Measurements from ENCODE around the gene DHX58.
"Not testable (repeated sequence)": the region's sequence is repeated elsewhere in the genome, so short reads cannot be mapped to it uniquely, and the experiment has no call there.

The DHX58 gene

DNA sequence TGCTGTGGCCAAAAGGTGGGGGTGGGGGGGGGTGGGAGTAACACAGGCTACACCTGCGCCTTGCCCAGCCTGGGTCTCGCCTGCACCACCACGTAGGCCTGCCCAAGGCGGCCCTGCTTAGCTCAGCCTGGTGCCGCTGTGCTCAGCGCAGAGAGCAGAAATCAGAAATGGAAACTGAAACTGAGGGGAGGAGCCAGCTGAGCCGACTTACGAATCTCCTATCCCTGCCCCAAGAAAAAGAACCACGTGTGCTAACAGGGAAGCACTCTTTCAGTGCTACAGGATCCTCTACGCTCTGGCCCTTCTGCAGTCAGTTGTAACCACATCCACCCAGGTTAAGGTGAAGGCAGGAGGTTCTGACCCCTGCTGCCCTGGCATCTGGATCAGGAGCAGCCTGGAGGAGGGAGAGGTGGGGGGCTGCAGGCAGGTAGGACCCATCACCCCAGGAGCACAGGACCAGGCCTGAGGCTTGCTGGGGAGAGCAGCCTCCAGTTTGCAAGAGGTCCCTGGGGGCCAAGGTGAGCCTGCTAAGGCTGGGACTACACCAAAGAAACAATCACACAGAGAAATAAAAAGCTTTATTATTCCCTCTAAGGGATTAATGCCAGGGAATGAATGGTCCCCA, at the start of gene DHX58:
DHX58 (minus strand) TSS at position 163 of the 625 bp plus-strand sequence. CDS start 822 bp downstream, outside the sequence.
- peak; percentile 61 to 83 (median 75) for DNase-seq

DNA sequence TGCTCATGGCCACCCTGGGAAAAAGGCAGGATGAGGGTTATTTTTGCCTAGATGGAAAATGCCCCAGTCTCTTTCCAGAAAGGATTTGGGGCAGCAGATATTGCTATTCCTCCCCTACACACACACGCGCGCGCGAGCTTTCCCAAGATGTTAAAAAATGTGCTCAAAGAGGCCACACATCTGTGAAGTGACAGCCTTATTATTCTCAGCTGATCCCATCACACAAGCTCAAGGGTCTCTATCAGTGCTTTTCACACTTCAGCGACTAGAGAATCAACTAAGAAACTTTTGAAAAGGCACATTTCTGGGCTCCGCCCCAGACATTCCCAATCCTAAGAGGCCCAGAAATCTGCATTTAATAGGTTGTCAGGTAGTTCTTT, 48.0 kb upstream of the DHX58 start:
- no peak for DNase-seq

DNA sequence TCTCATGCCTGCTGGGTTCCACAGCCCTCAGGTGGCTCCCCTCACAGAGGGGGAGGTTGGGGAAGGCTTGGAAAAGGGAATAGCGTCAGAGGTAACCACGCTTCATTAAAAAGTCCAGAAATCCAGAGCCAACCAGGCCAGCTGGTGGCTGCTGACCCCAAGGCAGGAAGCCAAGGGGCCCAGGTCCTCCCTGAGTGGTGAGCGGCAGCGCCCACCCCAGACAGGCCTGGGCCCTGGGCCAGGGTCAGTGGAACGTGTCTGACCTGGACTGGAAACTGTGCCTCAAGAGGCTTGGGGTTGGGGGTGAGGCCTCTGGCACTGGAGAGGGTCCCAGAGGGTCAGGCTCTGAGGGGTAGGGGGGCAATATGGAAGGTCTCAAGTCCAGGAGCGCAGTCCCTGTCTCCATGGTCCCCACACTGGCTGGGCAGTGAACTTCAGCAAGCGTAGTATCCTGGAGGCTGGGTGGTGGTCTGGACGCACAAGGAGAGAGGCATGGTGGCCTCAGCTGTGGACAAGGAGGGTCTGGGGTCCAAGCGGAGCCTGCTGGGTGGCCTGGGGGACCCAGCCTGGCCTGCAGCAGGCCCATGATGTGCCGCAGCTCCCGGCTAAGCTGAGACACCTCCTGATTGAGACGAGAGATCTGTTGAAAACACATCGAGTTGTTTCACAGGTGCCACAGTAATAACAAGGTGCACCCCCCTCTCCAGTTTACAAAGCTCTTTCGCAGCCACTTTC, 47.4 kb upstream of the DHX58 start:
- no peak for DNase-seq

DNA sequence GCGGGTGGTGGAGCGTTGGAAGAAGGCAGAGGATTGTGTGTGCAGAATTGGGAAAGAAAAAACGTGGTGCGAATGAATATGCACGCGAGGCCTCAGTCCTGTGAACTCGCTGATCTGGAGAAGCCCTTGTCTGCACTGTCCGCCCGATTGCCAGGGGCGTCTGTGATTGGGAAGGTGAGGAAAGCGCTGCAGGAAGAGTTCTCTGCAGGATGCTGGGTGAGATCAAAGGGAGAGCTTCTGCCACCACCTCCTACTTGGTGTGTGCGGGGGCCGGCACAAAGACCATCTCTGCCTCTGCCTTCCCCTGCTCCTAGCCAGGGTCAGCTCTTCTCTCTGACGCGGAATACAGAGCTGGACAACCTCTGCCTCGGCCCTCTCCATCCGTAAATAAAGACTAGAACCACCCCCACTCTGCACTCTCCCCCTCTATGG, 43.1 kb upstream of the DHX58 start:
- DNase-seq: no peak

DNA sequence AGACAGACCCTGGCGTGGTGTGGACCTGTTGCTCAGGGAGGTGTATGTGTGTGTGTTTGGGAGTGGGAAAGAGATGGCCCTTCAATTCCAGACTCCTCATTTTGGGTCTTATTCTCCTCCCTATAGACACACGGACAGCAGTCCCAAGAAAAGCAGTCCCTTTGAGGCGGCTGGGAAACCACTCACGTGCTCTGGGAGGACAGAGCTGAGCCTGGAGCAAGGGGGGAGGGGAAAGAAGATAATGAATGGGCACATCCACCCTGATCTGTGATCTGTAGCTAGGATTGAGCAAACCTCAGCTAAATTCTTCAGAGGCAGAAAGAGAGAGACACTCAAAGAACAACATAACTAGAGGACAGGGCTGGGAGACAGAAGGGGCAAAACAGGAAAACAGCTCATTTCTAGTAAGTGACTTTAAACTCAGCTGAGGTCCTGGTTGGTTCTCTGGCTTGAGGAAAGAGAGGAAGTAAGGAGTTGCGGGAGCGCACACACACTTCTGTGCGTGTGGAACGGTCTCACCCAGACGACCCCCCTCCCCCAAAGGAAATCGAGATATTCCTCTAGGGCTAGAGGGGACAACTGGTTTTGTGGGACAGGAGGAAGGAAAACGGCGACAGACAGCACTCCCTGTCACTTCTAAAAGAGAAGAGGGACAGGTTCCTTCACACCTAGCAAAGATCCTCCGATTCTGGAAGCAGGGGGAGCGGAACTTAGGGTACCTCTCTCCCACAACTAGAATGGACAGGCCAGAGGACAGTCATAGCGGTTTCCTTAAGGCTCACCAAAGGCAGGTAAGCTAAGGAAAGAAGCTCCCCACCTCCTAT, 41.6 kb upstream of the DHX58 start:
- DNase-seq: no peak

DNA sequence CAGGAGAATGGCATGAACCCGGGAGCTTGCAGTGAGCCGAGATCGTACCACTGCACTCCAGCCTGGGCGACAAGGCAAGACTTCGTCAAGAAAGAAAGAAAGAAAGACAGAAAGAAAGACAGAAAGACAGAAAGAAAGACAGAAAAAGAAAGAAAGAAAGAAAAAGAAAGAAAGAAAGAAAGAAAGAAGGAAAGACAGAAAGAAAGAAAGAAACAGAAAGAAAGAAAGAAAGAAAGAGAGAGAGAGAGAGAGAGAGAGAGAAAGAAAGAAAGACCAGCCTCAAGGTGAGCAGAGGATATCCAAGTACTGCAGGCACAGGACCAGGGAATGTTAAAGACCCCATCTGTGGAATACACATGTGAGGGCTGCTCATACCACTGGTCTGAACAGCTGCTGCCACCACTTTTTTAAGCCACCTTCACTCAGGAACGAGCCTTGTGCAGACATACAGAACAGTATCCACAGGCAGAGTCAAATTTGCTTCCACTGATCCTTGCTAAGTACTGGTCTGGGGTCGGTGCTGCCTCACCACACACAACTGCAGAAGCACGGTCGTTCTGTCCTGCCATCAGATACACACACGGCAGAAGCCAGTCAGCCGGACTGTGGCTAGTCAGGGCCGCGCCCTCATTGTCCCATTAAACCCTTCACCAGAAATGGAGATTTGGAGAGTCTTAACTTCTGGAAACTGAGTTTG, 34.5 kb upstream of the DHX58 start:
- no peak for DNase-seq

DNA sequence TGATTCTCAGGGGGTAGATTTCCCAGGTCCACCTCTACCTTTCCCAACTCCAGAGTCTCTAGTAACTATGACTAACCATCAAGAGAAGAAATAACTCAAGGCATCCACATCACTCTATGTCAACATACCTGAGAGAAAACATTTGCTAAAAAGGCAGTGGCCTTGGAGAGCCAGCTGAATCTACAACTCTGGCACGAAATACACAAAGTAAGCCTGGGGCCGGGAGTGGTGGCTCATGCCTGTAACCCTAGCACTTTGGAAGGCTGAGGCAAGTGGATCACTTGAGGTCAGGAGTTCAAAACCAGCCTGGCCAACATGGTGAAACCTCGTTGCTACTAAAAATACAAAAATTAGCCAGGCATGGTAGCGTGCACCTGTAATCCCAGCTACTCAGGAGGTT, 30.6 kb upstream of the DHX58 start:
- DNase-seq: not testable (repeated sequence)

DNA sequence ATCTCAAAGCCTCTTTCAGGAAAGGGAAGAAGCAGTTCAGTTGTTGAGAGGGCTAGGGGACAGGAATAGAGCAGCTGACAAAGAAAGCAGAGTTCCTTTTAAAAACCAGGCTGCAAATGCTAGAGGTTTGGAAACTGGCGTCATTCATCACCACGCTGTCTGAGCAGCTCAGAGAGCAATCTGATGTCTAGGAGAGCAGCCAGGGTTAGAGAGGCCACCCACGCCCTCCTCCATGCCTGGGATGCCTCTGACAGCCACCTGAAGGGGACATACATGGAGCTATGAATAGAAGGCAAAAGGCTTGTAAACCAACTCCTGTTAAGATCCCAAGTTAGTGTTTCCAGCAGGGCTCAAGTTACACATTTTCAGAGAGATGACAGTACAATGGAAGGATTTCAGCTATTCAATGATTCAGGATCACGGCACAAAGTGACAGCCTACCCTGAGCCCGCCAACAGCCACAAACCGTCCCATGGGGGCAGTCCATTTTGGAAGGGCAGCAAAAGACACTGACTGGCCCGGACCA, 29.9 kb upstream of the DHX58 start:
- no peak for DNase-seq

DNA sequence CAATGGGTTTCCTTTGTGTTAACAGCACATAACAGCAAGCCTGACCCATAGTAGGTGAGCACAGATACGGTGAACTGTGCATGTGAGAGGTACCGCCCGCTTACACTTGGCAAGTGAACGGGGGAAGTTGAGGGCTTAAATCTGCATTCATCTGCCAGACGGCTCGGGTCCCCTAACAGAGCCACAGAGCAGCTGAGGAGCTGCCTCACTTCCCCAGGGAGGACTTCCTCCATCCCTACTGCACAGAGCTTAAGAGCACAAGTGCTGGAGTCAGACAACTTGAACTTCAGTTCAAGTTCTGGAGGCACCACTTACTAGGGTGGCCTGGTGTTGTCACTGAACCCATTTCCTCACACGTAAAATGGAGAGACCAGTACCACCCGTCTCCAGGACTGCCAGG, 28.9 kb upstream of the DHX58 start:
- no peak for DNase-seq

DNA sequence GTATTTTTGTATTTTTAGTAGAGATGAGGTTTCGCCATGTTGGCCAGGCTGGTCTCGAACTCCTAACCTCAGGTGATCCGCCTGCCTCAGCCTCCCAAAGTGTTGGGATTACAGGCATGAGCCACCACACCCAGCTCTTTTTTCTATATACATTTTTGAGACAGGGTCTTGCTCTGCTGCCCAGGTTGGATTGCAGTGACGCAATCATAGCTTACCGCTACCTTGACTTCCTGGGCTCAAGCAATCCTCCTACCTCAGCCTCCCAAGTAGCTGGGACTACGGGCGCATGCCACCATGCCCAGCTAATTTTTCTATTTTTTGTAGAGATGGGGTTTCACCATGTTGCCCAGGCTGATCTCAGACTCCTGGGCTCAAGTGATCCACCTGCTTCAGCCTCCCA, 28.2 kb upstream of the DHX58 start:
- DNase-seq: not testable (repeated sequence)

DNA sequence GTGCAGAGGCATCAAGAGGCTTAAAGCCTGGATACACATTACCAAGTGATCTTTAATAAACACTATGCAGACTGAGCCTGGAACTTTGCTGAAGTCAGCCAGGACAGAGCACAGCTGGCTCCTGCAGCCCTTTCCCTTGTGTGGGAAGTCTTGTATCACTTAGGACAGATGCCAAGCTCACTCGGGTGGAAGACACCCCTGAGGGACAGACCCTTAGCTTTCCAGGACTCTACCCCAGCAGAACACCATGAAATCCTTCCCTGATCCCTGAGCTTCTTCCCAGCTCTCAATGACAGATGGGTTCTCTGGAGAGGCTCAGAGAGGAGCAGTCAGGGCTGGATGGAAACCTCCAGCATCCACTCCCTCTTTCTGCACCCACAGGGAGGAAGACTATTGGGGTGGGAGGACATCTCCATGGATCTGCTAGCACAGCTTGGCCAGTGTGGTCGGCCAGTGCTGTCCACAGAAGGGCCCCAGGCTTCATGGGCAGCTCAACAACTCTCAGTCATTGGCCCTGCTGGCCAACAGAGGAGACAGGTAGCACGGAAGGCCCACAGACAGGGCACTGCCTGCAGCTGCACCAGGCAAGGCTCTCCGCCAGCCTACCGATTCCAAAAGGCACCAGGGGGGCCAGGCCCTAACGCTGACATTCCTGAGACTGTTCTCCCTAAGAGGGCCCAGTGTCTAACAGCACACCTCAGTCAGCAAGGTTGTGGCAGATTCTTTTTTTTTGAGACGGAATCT, 26.4 kb upstream of the DHX58 start:
- no peak for DNase-seq

DNA sequence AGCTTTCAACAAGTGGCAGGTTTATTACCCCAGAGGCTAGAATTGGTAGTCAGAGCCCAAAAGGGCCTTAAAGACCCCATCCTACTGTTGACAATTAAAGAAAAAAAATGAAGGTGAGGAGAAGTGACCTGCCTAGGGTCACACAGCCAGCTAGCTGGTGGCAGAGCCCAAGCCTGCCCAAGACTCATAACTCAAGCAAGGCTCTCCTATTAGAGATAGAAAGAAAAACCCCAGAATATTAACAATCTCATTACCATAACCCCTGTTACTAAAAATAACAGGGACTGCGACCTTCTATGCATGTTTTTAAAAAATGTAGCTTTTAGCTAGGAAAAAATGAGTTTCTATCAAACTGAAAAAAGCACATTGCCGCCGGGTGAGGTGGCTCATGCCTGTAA, 24.1 kb upstream of the DHX58 start:
- no peak for DNase-seq

DNA sequence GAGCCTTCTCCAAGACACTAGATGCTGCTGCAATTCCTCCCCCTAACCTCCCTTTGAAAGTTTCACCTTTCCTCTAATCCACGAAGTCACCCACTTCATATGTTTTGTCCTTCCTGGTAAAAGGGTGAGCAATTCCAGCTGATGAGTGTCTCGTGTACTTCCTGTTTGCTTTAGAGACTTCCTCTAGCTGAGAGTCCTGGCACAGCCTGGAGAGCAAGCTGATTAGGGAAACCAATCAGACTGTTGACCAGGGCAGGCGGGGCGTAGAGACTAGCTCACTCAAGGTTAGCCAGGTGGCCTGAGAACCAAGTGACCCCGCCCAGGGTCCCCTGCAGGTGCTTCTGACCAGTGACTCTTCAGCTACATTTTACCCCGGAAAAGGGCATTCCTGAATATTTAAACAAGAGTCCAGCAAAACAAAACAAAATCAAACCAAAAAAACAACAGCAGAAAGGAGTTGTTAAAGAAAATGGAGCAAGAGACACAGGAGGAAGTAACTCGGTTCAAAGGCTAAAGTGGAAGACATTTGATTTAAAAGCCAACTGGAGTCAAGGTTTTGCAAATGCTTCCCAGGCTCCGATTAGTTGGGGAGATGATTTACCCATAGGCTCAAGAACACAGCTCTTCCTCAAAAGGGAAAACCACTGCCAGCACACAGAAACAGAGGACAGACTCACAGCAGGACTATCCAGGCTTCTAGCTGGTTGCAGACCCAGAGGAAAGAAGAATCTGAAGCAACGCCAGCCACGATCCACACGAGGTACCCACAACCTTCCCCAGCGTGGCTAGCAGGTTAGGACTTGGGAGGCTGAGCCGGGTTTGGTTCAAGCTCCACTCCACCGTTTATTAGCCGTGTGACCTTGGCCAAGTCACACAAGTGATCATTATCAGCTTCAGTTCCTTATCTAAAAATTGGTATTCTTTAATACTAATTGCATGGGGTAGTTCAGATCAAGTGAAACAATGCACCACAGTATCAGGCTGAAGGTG, 23.4 kb upstream of the DHX58 start:
- DNase-seq: no peak

DNA sequence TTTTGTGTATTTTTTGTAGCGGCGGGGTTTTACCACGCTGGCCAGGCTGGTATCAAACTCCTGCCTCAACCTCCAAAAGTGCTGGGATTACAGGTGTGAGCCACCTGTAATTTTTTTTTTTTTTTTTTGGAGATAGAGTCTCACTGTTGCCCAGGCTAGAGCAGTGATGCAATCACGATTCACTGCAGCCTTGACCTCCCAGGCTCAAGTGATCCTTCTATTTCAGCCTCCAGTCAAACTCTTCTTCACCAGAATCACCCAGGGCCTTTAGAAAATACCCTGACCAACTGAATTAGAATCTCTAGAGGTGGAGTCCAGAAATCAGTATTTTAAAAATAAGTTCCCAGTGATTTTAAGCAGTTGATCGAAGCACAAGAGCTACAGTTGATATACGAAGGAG, 22.6 kb upstream of the DHX58 start:
- no peak for DNase-seq

DNA sequence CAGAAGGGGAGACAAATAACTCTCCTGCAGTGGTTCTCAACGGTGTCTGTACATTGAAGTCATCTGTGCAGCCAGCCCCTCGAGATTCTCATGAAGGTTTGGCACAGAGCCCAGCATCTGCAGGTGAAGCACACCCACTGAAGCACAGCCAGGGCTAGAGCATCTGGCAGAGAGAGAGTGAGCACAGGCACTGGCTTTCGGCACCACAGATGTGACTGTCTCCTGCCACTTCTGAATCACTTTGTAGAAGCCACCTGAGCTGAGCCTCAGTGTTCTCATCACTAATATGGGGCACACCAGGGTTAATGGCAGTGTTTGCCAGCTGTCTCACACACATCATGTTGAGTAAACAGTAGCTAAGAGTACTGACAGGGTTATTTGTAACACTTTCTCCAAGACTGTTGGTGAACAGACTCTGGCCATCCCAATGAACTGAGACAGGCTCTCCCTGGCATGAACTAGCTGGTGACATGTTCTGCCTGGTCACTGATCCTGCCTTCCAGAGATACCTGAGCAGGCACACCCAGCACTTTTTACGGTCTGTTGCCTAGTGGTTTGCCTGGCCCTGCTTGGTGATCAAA, 21.0 kb upstream of the DHX58 start:
- peak in 3 of 6 experiments; percentile 26 to 48 (median 34) for DNase-seq

DNA sequence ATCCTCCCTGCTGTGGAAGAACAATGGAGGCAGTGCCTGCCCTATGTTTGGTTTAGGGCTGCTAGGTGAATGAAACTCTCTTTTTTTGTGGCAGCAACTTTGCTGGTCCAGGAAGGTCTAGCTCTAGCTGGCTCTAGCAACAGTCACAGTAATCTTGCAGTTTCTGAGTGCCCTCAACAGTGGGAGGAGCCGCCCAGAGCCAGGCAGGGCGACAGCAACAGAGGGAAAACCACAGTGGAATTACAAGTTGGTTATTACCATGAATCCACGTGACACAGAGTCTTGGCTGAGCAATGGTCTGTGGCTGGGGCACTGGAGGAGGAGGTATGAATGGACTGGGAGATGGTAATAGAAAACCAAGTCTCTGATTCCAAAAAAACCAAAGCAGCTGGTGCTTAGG, 20.4 kb upstream of the DHX58 start:
- DNase-seq: no peak

DNA sequence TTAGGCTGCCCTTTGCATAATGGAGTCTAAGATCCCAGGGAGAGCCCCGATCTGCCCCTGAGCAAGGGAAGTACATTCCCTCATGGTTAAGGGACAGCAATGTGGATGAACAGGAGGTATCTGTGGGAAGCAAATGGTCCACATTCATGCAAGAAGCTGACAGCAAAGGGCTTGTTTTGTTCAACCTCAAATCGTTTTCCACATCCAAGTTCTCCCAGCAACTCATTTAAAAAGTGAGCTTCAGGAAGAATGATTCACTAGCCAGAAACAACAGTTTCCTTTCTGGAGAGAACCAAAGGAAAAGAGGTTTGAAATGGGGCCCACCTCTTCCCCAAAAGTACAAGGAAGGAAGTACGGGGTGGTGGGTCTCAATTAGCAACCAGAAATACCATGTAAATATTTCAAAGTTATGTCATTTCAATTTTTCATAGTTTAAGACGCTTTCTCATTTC, 19.5 kb upstream of the DHX58 start:
- no peak for DNase-seq

DNA sequence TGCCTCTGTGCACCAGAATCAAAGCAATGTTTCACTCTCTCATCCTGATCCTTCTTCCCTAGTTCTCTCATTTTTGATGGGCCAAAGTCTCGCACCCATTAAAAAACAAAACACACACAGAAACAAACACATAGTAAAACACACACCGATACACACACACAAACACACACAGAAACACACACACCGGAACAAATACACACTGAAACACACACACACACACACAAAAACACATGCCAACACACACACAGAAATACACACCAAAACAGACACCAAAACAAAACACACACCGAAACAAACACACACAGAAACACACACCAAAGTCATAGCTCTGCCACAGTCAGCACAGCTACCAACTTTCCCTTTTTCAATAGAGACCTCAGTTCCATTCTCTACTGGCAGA, 18.7 kb upstream of the DHX58 start:
- DNase-seq: no peak

DNA sequence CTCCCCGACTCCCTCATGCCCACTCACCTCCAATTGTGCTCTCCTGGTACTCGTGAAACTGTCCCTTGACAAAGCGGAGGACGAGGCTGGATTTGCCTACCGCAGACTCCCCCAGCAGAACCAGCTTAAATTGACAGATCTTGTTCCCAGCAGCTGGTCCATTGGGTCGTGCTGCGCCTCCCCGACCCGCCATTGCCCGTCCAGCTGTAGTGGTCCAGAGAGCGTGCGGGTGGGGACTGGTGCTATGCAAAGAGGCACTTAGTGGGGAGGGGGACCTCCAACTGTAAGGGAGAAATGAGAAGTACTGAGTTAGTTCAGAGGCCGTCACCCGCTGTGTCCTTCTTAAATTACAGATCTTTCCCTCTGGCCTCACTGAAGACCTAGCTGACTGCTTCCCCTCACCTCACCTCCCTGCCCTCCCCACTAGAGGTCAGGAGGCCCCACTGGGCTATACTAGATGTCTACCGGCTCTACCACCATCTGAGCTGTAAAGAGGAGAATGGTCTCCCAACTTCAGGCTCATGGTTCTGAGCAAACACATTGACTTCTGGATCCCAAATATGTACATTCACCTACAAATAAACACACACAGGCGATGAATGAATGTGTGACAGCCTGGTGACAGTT, 17.9 kb upstream of the DHX58 start:
- DNase-seq: no peak

All from stimulated activated naive CD4-positive, alpha-beta T cell (primary cell).